Smooth muscle cell (in vitro differentiated cells): ENCODE data around the gene RHOB. TPM values are rescaled to one million over a fixed set of nuclear protein-coding genes. Genes with fewer than 3 reads are reported as not detected.

ENCODE experiments used
- DNase-seq: peaks from one replicate; lab custom pipeline; 2025; ENCODE audit not compliant: unreplicated experiment; lab: John Stamatoyannopoulos, UW
- H2AFZ ChIP-seq: fragments of 200-600 bp; sonication (generic); 2 replicates; pipeline ENCODE4 v1.6.0; 2016; ENCODE audit warnings: antibody characterized with exemption, low read depth, mild to moderate bottlenecking
- H3F3A ChIP-seq: fragments of 200-600 bp; sonication (generic); 2 replicates; pipeline ENCODE4 v1.6.0; 2017; ENCODE audit warnings: antibody characterized with exemption, low read depth
- H3K27ac ChIP-seq: fragments of 200-600 bp; sonication (generic); 2 replicates; pipeline ENCODE4 v1.5.1; 2016; ENCODE audit warnings: low read depth, mild to moderate bottlenecking
- H3K27me3 ChIP-seq: fragments of 200-600 bp; sonication (generic); 2 replicates; pipeline ENCODE4 v1.6.1; 2016; ENCODE audit warnings: low read depth, mild to moderate bottlenecking
- H3K36me3 ChIP-seq: fragments of 200-600 bp; sonication (generic); 2 replicates; pipeline ENCODE4 v1.5.1; 2016; ENCODE audit warnings: low read depth
- H3K4me1 ChIP-seq: fragments of 200-600 bp; sonication (generic); 2 replicates; pipeline ENCODE4 v1.5.1; 2016; ENCODE audit warnings: low read depth
- H3K4me2 ChIP-seq: fragments of 200-600 bp; sonication (generic); 2 replicates; pipeline ENCODE4 v1.6.0; 2016; ENCODE audit warnings: mild to moderate bottlenecking
- H3K4me3 ChIP-seq: fragments of 200-600 bp; sonication (generic); 2 replicates; pipeline ENCODE4 v1.5.1; 2016; ENCODE audit warnings: mild to moderate bottlenecking
- H3K79me2 ChIP-seq: fragments of 200-600 bp; sonication (generic); 2 replicates; pipeline ENCODE4 v1.6.0; 2016; ENCODE audit warnings: low read depth, mild to moderate bottlenecking
- H3K9ac ChIP-seq: fragments of 200-600 bp; sonication (generic); 2 replicates; pipeline ENCODE4 v1.6.0; 2016; ENCODE audit warnings: low read depth
- H3K9me3 ChIP-seq: fragments of 200-600 bp; sonication (generic); replicated peaks from 2 replicates; pipeline ENCODE4 v1.5.1; 2016; ENCODE audit warnings: low read depth
- H4K20me1 ChIP-seq: fragments of 200-600 bp; sonication (generic); 2 replicates; pipeline ENCODE4 v1.6.0; 2016; ENCODE audit warnings: low read depth
- CTCF ChIP-seq: fragments of 200-600 bp; sonication (generic); IDR thresholded peaks from 2 replicates; pipeline ENCODE4 v1.5.1; 2017; ENCODE audit warnings: borderline replicate concordance, mild to moderate bottlenecking, antibody characterized with exemption; ENCODE audit not compliant: insufficient read depth, poor library complexity, severe bottlenecking
- WGBS: methylation state at CpG from one replicate; pipeline ENCODE4 v1.1.7; 2016; ENCODE audit warnings: low lambda C conversion rate; 5-methylcytosine and 5-hydroxymethylcytosine counted together
- polyA plus RNA-seq: library from polyadenylated mRNA; unstranded; fragments of >200 nt; fragmentation: Nextera tagmentation; extraction: Ambion mirVana; gene quantifications from 2 replicates; pipeline ENCODE4 v1.2.1, GENCODE V29; 2016
- small RNA-seq: library from RNA; depleted of rRNA; stranded (forward); fragments of <200 nt; gene quantifications from one replicate; pipeline ENCODE3, GENCODE V24; 2014
- total RNA-seq: library from RNA; depleted of rRNA; stranded (reverse); fragments of >200 nt; gene quantifications from 2 replicates; pipeline ENCODE4 v1.2.3, GENCODE V29; 2014

RHOB gene
- total and polyA plus RNA-seq, 2 experiments from 2014 or later, result 75.9 to 218 TPM

DNA sequence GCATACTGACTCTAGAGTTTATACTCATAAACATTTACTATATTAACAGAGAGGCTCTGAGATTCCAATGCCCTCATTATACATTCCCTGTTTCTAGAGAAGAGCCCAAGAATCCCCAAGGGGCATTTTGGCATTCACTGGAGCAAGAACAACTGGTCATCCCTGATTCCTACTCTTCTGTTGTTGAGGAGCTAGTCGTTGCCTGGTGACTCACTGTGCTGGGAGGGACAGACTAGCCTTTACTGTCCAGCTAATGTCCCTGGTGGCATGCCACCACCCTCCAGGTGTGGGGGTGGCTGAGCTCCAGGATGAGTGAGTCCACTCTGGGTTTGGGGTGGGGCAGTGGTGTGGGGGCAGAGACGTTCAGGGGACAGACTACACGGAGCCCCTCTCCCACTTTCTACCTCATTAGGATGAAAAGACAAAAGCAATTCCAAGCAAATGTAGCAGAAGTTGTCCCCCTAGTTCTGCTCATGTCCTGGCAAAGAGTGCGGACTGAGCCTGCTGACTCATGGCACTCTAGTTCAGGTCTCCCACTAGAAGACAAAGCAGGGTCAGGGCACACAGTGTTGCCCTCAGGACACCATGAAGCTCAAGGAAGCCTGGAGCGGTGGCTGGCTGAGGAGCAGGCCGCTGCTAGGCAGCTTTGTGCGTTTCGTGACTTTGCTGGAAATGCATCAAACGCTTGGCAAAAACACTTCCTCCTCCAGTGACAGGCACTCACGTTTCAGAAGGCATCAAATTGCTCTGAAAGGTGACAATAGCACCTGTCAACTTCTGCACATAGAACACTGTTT lies 49.4 kb downstream of the RHOB start:
- H3K9ac ChIP-seq, result peak overlapping the region; percentile 15
- H3K27ac ChIP-seq, result peak overlapping the region; percentile 71
- no peak overlapping the region for H2AFZ ChIP-seq
- no peak for TF ChIP-seq CTCF
- H3K4me3 ChIP-seq, result no peak overlapping the region
- no peaks in the 10 kb centered on the region for H3K9me3 ChIP-seq
- no peaks in the 10 kb centered on the region for H4K20me1 ChIP-seq
- peaks cover 10% of the 10 kb centered on the region for H3K4me1 ChIP-seq
- H3K36me3 ChIP-seq, result no peaks in the 10 kb centered on the region
- no peak for DNase-seq
- H3F3A ChIP-seq, result peaks cover 13% of the 10 kb centered on the region
- peak overlapping the region; percentile 17 for H3K4me2 ChIP-seq
- no peaks in the 10 kb centered on the region for H3K27me3 ChIP-seq
- WGBS, result 51% methylated on average over 10 of the region's 10 CpGs
- H3K79me2 ChIP-seq, result no peaks in the 10 kb centered on the region

DNA sequence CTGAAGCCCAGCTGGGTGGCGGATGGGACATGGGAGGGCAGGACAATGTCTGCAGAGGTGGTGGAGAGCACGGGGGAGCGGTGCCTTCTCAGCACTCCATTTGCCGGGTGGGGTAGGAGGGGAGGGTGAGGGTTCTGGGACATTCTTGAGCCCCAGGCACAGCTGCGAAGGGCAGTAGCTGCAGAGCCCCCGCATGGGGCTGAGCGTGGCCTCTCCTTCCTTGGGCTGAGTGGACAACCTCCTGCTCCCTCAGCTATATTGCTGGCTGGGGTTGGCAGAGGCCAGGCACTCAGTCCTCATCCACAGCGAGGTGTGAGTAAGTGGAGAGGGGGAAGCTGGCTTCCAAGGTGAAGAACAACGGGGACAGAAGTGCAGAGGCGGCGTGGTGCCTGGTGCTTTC lies 50.1 kb downstream of the RHOB start:
- Histone ChIP-seq H3K27ac (peak overlapping the region; percentile 71), H3K9me3 (no peaks in the 10 kb centered on the region), H3K79me2 (no peaks in the 10 kb centered on the region), H4K20me1 (no peaks in the 10 kb centered on the region), H3K9ac (no peak overlapping the region), H2AFZ (no peak overlapping the region), H3K4me3 (no peak overlapping the region), H3K4me2 (no peak overlapping the region), H3K27me3 (no peaks in the 10 kb centered on the region), H3K36me3 (no peaks in the 10 kb centered on the region), H3F3A (peaks cover 8% of the 10 kb centered on the region), H3K4me1 (peaks cover 10% of the 10 kb centered on the region)
- TF ChIP-seq CTCF, result no peak
- no peak for DNase-seq
- WGBS, result 94% methylated on average over 11 of the region's 11 CpGs

Small RNA genes within 50 kb of the gene (small RNA-seq; reads per million reads assigned to genes)
- gene RF00019, result not detected
- not detected for gene RNA5SP86

Other genes with a start within 250 kb of the RHOB start
- gene SDC1, start 221.9 kb upstream of the RHOB start, total RNA-seq, result 61.0 and 81.1 TPM in 2 replicates
- gene SDC1, start 221.9 kb upstream of the RHOB start, polyA plus RNA-seq, result 88.1 and 110 TPM in 2 replicates
- 42.0 and 54.1 TPM in 2 replicates for gene PUM2, start 96.2 kb upstream of the RHOB start, total RNA-seq
- gene PUM2, start 96.2 kb upstream of the RHOB start, polyA plus RNA-seq, result 5.2 and 9.1 TPM in 2 replicates
- 9.3 and 12.7 TPM in 2 replicates for gene HS1BP3, start 204.0 kb downstream of the RHOB start, total RNA-seq
- gene HS1BP3, start 204.0 kb downstream of the RHOB start, polyA plus RNA-seq, result 20.1 and 20.4 TPM in 2 replicates
- under 0.01 and 0.27 TPM in 2 replicates for gene GDF7, start 220.1 kb downstream of the RHOB start, total RNA-seq
- gene GDF7, start 220.1 kb downstream of the RHOB start, polyA plus RNA-seq, result not detected in 2 replicates